Omental fat pad (tissue), 4 donors: ENCODE data around the gene CARMIL1. TPM values are rescaled to one million over a fixed set of nuclear protein-coding genes. Genes with fewer than 3 reads are reported as not detected.
A peak's percentile ranks its signal among the peaks of the same experiment; 100 is the strongest.

Experiments used
- ATAC-seq: fragments of 150-250 bp; one replicate; pipeline ENCODE4 v1.9.1; 2016; ENCODE audit warnings: mild to moderate bottlenecking, moderate library complexity; ENCODE audit not compliant: low FRiP score
- DNase-seq: peaks from one replicate; pipeline ENCODE4 v3.0.0-alpha.2; 2019; ENCODE audit warnings: low spot score
- CTCF ChIP-seq, 3 donors: fragments of 450-650 bp; IDR thresholded peaks; one replicate each; pipeline ENCODE4 v1.5.1; 2016 to 2017; ENCODE audit warnings: antibody characterized with exemption in 3 of 3, mild to moderate bottlenecking in 3 of 3, moderate library complexity in 2 of 3
- total RNA-seq, 4 donors: library from RNA; depleted of rRNA; stranded (reverse); fragments of >200 nt; gene quantifications; one replicate each; pipeline ENCODE4 v1.1.0, GENCODE V29; 2016

Gene CARMIL1
- total RNA-seq, 4 donors from 2014 or later: 24.4 to 35.3 (median 29.6) TPM

GRCh38 chr6:25303254-25303653 lies 24.1 kb downstream of the CARMIL1 start:
- no peak for ATAC-seq
- no peak for DNase-seq
- TF ChIP-seq CTCF (IDR thresholded peaks at IDR 0.05): no peak

GRCh38 chr6:25306379-25306778 lies 27.2 kb downstream of the CARMIL1 start:
- no peak for TF ChIP-seq CTCF (IDR thresholded peaks at IDR 0.05)
- ATAC-seq (no peak), DNase-seq (no peak)

- TF ChIP-seq CTCF (IDR thresholded peaks at IDR 0.05): no peak
- ATAC-seq (no peak), DNase-seq (no peak)
Observed at GRCh38 chr6:25307805-25308494, 28.8 kb downstream of the CARMIL1 start.

DNA sequence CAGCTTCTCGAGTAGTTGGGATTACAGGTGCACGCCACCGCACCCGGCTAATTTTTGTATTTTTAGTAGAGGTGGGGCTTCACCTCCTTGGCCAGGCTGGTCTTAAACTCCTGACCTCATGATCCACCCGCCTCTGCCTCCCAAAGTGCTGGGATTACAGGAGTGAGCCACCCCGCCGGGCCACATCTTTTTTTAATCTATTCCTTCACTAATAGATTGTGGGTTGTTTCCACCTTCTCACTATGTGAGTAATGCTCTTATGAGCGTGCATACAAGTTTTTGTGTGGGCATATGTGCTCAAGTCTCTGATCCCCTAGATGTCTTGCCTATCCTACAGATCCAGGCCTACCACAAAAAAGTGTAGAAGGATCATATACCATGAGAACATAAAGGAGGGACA lies 30.7 kb downstream of the CARMIL1 start:
- TF ChIP-seq CTCF (IDR thresholded peaks at IDR 0.05): no peak
- ATAC-seq: no peak
- DNase-seq: no peak

- ATAC-seq (no peak), DNase-seq (no peak)
- TF ChIP-seq CTCF (IDR thresholded peaks at IDR 0.05): no peak
Observed at GRCh38 chr6:25311331-25311840, 32.2 kb downstream of the CARMIL1 start.

DNA sequence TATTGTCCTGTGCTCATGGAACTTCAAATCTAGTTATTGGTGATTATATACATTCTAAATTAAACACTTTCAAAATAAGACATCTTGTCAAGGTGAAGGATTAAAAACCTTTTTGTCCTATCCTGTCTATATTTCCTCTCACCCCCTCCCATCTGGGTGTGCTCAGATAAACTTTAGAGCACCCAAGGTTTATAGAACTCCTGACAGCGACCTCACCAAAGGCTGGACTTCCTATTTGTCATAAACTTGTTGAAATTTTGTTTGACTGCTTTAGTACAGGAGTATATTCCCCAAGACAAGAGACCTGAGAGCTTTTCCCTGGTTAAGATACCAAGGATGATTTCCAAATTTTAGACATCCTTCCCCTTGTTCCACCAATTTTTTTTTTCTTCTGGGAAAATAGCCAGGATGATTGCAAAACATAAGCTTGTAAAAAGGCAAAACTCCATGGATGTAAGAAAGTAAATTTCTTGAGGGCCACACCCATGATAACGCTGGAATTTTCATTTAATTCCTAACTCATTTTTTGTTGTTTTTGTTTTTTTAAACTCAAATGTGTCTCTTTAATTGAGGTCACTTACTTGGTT lies 33.0 kb downstream of the CARMIL1 start:
- DNase-seq (no peak), ATAC-seq (peak; percentile 64)
- TF ChIP-seq CTCF (IDR thresholded peaks at IDR 0.05): no peak

DNA sequence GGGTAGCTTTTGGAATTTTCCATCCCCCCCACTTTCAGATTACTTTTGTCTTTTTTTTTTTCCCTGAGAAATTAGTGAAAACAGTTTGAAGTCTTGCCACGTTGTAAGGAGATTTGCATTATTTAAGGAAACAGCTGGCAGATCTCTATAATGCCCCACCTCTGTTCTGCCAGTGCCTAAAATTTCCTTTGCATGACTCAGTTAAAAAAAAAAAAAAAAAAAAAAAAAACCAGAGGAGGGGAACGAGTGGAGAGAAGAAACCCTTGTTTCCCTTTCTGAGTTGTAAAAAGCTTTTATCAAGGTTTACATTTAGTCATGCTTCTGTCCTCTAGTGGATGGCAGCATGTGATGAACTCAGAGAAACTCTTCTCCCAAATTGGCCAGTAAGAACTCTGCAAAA lies 33.5 kb downstream of the CARMIL1 start:
- DNase-seq: no peak
- TF ChIP-seq CTCF (IDR thresholded peaks at IDR 0.05): no peak
- peak; percentile 67 for ATAC-seq
